HuH-7 (cell line): Measurements from ENCODE around the gene PLCB1.
"Not testable (repeated sequence)": the region's sequence is repeated elsewhere in the genome, so short reads cannot be mapped to it uniquely, and the experiment has no call there.

Experiments used
- DNase-seq: peaks from one replicate; pipeline ENCODE4 v3.0.0; 2011; ENCODE audit warnings: low spot score

The PLCB1 gene

GRCh38 chr20:8608470-8608869 lies 476.4 kb downstream of the PLCB1 start:
- DNase-seq: no peak

DNA sequence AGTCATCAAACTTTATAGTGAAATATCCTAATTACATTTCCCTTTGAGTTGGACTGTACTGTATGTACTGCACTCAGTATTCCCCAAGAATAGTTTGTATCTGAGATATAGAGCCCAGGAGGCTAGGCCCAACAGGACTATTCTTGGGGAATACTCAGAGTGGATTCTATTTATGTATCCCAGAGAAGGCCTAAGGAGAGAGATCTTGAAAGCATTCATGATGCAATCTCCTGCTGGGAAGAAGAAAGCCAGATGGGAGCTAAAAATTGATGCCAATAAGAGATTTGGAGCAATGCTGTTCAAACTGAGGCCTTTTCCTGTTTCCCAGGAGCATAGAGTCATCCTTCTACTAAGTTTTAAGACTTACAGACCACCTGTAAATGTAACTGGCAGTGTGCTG lies 484.7 kb downstream of the PLCB1 start:
- no peak for DNase-seq

DNA sequence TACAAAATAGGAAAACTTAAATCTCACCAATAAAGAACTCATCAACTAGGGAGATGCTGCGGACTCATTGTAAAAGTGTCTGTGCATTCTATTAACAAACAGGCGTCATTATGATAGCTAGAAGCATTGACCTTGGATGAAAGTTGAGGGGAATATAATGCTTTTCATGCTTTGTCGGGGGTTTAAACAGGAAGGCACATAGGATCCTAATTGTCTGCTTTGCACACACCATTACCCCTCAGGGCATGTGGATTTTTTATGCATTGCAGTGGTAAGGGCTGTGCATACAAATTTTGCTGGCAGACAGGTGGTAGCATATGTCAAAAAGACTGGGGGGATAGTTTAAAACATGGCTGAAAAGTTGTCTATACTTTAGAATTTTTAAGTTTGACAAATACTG lies 488.9 kb downstream of the PLCB1 start:
- no peak for DNase-seq

DNA sequence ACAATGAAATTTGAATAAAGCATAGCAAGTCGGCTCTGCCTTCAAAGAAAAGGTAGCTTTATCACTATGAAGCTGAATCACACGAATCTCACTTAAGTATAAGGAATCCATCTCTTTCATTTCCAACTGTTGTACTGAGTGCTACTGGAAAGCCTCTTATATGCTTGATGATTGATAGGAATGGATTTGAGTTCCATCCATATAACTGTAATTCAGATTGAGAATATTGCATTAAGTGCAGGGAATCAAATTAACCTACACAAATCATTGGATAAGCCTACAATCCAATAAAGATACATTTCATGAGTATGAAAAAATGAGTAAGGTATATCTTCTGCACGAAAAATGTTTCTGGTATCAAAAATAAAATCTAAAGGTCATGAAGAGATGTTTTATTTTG lies 492.0 kb downstream of the PLCB1 start:
- no peak for DNase-seq

DNA sequence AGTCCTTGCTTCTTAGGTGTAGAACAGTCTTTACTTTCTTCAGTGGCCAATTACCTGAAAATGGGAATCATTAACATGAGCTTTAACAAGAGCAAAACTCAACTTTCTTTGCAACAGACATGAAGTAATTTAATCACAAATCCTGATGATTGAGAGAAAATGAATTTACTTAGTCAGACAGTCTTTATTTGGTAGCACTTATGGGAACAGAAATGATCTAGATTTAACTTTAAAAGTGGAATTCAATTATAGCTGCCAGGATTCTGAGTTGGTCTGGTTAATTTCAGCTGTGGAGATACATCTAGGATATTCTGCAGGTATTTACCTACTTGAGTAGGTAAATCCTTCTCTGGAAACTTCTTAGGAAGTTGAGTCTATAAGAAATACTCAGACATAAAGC lies 492.6 kb downstream of the PLCB1 start:
- DNase-seq: no peak

DNA sequence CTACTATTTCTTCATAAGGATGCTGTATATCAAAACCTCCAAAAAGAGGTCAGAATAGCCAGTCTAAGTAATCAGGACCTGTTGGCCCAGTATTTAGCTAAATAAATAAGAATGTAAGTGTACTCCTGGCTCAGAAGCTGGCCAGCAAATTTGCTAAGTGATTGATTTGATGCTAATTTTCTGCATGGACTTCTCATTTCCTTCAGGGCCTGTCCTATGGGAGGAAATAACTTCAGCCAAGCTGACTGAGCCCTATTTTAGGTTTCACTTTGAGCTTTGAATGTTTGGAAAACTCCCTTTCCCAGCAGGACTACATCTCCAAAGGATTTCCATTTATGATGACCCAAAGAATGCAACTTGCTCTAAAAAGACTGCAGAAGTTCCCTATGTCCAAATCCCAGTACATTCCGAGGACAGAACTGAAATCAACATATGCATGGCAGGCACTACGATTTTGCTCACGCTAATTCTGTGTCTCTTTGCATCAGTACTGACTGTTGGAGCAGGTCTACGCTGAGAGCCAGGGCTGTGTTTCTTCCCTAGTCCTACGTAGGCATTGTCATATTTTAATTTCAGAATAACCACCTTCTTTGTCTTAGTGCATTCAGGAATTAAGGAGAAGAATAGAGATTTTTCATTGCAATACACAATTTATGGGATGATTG lies 495.4 kb downstream of the PLCB1 start:
- no peak for DNase-seq

- no peak for DNase-seq
Observed at GRCh38 chr20:8631271-8631670, 499.2 kb downstream of the PLCB1 start.

DNA sequence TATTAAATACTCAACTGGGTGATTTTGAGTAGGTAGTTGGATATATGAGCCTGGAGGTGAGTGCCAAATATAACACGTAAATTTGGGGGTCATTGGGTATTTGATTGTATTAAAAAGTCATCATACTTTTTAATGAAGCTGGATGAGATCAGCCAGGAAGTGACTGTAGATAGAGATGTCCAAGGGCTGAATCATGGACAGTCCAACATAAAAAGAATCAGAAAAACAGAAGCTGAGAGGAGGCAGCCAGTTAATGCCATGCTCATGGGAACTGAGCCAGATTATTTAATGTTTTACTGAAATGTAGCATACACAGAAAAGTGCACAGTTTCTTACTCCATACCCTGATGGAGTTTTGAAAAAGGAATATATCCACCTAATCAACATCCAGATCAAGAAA lies 501.3 kb downstream of the PLCB1 start:
- no peak for DNase-seq

- no peak for DNase-seq
Observed at GRCh38 chr20:8635048-8635572, 503.0 kb downstream of the PLCB1 start.

DNA sequence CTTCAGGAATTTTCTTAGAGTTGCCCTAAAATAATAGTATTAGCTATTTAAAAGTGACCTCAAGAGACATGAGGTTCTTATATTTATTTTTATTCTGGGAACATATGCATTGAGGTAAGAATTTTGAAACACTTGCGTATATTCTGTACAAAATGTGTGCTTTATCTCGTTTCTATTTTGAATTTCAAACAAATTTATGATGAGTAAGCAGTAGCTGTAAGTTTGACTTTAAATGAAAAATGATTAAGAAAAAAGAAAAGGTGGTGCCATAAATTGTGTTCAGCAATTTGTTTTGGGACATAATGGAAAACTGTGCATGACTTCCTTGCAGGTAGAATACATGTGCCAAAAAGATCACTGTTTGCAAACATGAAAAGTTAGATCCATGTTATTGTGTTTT lies 503.8 kb downstream of the PLCB1 start:
- DNase-seq: no peak

GRCh38 chr20:8639112-8639778 lies 507.2 kb downstream of the PLCB1 start:
- DNase-seq: no peak

GRCh38 chr20:8640461-8640860 lies 508.4 kb downstream of the PLCB1 start:
- no peak for DNase-seq

DNA sequence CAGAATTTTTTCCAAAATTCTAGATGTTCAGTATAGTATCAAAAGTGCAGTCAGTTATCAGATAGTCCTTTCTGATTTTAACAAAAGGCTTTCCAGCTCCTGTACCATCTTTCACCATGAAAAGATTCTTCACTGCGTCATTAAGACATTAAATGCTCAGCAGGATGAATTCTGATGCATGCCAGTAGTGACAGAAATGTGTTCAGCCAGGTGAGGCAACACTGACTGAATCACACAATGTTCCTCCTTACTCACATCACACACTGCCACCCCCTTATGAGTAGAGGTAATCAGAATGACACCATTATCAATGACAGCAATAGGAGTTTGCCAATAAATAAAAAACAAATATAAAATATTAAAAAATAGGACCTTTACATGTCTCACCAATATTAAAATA lies 510.2 kb downstream of the PLCB1 start:
- DNase-seq: no peak

GRCh38 chr20:8644468-8644867 lies 512.4 kb downstream of the PLCB1 start:
- DNase-seq: not testable (repeated sequence)

- no peak for DNase-seq
Observed at GRCh38 chr20:8645326-8645725, 513.3 kb downstream of the PLCB1 start.

- no peak for DNase-seq
Observed at GRCh38 chr20:8646033-8646441, 514.0 kb downstream of the PLCB1 start.

DNA sequence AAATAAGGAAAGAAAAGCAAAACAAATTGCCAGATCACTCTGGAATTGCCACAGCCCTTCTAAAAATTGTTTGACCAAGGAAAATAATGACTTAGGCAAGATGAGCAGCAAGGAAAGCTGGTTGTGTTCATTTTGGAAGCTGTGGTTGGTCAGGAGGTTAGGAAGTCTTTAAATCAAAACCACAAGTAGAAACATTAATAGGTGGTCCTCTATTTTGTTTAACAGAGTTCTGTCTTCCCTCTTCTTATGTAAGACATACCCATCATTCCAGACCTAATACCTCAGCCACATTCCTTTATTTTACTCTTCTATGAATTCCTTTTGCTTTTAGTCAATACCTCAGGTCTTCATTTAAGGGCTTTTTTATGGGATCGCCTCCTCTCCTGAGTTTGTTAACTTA lies 514.6 kb downstream of the PLCB1 start:
- DNase-seq: no peak

- no peak for DNase-seq
Observed at GRCh38 chr20:8647961-8648441, 515.9 kb downstream of the PLCB1 start.

- DNase-seq: no peak
Observed at GRCh38 chr20:8648466-8648865, 516.4 kb downstream of the PLCB1 start.

DNA sequence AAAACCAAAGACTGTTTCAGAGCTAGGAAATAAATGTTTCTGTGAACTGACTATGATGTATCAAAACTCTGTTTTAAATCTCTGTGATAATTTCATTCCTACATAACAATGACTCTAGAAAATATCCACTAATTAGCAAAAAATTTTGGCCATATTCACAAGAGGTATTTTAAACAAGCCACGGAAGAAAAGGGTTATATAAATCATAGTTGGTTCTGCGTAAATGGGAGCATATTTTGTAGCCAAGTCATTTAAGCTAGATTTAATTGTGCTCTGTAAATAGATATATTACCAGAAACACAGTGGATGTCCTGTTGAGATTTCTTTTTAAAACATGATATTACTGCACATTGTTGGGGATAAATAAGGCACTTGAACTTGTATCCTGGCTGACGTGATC lies 520.3 kb downstream of the PLCB1 start:
- DNase-seq: no peak

DNA sequence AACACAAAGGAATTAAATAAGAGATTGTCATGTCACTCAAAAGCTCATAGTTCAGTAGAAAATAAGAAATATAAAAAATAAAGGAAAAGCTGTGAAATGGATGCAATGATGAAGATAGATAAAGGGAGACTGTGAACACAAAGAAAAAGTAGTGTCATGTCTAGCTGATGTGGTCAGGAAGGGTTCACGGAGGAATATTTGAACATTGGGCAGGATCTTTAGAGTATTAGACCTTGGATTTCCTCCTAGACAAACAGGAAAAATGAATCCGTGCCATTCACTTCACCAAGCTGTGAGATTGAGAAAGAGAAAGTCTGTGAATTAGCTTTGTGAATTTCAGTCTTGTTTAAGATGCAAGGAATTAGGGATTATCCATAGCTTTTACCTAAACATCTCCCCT lies 522.4 kb downstream of the PLCB1 start:
- no peak for DNase-seq

DNA sequence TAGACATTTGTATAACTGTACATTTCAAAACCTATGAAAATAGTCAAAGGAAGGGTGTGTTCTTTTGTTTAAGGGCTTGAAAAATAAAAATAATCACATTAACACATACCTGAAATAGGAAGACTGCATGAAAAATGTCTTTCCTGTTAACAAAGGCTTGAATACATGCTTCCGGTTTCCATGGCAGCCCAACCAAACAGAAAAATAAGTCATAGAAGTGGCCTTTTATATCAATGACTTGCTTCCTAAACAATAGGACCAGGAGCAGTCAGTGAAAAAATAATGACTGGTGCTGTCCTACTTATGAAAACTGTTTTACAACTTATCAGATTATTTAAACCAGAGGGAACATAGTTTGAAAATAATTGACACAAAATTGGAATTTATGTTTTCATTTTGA lies 524.3 kb downstream of the PLCB1 start:
- DNase-seq: no peak

DNA sequence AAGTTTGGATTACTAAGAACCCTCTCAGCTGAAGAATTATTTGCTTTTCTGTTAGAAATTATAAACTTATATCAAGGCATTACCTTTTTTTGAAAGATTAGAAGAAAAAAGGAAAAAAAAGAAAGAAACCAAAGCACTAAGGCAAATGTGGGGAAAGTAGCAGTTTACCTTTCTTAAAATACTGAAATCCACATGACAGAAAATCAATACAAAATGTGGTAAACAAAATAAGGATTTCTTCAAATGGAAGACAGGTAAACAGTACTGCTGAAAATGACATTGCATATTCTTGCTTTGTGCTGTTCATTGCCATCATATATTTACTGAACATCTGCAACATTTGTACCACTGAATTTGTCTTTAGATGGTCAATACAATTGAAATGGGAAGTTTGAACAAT lies 525.6 kb downstream of the PLCB1 start:
- DNase-seq: no peak

DNA sequence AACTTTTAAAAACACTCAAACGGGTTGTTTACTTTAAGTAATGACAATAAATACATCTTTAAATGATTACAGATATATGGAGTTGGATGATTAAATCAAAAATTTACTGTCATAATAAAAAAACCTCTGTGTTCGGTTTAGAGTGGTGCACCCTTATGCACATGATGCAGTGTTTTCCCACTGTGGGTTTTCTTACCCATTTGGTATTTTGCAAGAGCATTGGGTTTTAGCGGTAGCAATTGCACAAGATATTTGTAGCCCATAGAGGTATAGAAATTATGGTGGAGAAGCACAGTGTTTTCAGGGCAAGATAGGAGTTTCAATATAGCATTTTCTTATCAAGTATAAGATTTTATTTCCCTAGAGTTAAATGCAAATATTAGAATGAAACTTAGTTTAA lies 526.0 kb downstream of the PLCB1 start:
- no peak for DNase-seq
